AG09309 (cell line): ENCODE measurements around the gene BMPR1A.

Experiments used
- DNase-seq: peaks from one replicate; pipeline ENCODE4 v3.0.0-alpha.2; 2010; ENCODE audit warnings: low read depth
- H3K4me3 ChIP-seq: 2 replicates; pipeline ENCODE4 v1.5.1; 2011; ENCODE audit warnings: mild to moderate bottlenecking, low read depth, low read length, moderate library complexity; ENCODE audit not compliant: control insufficient read depth
- CTCF ChIP-seq: IDR thresholded peaks from 2 replicates; pipeline ENCODE4 v1.5.1; 2011; ENCODE audit warnings: mild to moderate bottlenecking, low read depth, low read length, inconsistent platforms; ENCODE audit not compliant: insufficient read depth, control insufficient read depth; ENCODE audit errors: missing control alignments

Gene BMPR1A

DNA sequence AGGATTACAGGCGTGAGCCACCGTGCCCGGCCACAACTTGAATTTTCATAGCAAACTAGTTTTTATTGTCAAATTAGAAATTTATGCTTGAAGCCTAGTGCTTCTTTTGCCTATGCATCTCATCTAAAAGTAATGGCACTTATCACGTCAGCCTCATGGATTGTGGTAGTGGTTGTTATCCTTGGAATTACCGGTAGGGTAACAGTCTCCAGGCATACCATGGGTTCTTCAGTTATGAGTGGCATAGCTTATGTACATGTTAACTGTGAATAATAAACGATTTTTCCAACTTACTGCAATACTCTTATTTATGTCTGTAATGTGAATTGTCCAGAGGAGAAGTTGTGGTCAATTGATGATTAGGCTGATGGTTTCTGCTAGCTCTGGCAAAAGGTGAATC, 63.1 kb downstream of the BMPR1A start:
- no peak overlapping the region for H3K4me3 ChIP-seq
- DNase-seq, result no peak
- TF ChIP-seq CTCF, result no peak

GRCh38 chr10:86820509-86820908, 64.1 kb downstream of the BMPR1A start:
- no peak overlapping the region for H3K4me3 ChIP-seq
- no peak for TF ChIP-seq CTCF
- no peak for DNase-seq

DNA sequence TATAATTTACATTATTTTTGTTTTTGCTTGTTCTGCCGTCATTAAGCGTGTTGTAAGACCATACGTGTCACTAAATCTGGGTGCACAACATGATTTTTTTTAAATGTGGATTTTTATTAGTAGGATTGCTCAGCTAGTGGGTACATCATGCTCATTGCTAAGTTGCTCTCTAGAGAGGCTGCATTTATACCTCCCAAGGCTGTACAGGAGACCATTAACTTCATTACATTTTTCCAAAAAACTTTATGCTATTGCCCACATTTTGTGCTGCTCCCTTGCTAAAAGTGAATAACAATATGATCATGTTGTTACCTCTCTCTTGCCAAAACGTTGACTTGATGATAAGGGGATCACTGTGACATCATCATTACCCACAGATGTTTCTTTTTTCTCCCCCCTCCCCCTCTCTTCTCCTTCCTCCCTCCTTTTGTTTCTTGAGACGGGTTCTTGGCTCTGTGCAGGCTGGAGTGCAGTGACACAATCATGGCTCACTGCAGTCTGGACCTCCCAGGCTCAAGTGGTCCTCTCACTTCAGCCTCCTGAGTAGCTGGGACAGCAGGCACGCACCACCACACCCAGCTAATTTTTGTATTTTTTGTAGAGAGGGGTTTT, 65.1 kb downstream of the BMPR1A start:
- no peak for DNase-seq
- no peak overlapping the region for H3K4me3 ChIP-seq
- no peak for TF ChIP-seq CTCF

GRCh38 chr10:86823565-86823964, 67.1 kb downstream of the BMPR1A start:
- no peak for TF ChIP-seq CTCF
- DNase-seq, result no peak
- H3K4me3 ChIP-seq, result no peak overlapping the region

GRCh38 chr10:86824151-86824550, 67.7 kb downstream of the BMPR1A start:
- no peak for DNase-seq
- TF ChIP-seq CTCF, result no peak
- no peak overlapping the region for H3K4me3 ChIP-seq

DNA sequence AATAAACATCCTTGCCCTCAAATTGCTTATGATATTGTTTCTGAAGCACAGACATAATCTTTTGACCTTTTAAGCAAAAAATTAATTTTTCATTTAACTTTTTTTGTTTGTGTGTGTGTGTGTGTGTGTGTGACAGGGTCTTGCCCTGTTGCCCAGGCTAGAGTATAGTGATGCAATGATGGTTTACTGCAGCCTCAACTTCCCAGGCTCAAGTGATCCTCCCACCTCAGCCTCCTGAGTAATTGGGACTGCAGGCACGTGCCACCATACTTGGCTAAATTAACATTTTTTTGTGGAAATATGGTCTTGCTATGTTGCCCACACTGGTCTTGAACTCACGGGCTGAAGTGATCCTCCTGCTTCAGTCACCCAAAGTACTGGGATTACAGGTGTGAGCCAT, 68.9 kb downstream of the BMPR1A start:
- no peak for TF ChIP-seq CTCF
- no peak overlapping the region for H3K4me3 ChIP-seq
- no peak for DNase-seq

DNA sequence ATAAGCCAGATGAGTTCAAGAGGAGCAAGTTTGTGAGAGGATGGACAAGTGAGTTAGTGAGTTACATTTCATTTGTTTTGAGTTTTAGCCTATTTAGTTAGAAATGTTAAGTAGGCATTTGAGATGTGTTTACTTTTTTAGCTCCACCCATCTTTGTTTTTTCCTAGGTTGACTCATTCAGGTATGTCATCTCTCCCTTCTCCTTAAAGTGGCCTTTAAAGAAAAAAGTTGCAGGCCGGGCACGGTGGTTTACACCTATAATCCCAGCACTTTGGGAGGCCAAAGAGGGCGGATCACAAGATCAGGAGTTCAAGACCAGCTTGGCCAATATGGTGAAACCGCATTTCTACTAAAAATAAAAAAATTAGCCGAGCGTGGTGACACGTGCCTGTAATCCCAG, 71.2 kb downstream of the BMPR1A start:
- no peak for TF ChIP-seq CTCF
- no peak overlapping the region for H3K4me3 ChIP-seq
- no peak for DNase-seq
